ENCODE results near the gene DEPDC4.
"Not testable (repeated sequence)": the region's sequence is repeated elsewhere in the genome, so short reads cannot be mapped to it uniquely, and the experiment has no call there.

DEPDC4 gene

GRCh38 chr12:100263131-100263530 is 3.7 kb downstream of the DEPDC4 start:
- DNase-seq = no peak

- DNase-seq = no peak
Observed at GRCh38 chr12:100258127-100258526, 8.8 kb downstream of the DEPDC4 start.

- no peak for DNase-seq
Observed at GRCh38 chr12:100254876-100255275, 12.0 kb downstream of the DEPDC4 start.

- DNase-seq = no peak
Observed at GRCh38 chr12:100253437-100253836, 13.4 kb downstream of the DEPDC4 start.

GRCh38 chr12:100251917-100252316 is 15.0 kb downstream of the DEPDC4 start:
- DNase-seq = no peak

- DNase-seq = no peak
Observed at GRCh38 chr12:100249941-100250340, 16.9 kb downstream of the DEPDC4 start.

- DNase-seq = no peak
Observed at GRCh38 chr12:100248886-100249285, 18.0 kb downstream of the DEPDC4 start.

- DNase-seq = no peak
Observed at GRCh38 chr12:100247765-100248164, 19.1 kb downstream of the DEPDC4 start.

- no peak for DNase-seq
Observed at GRCh38 chr12:100243137-100243536, 23.7 kb downstream of the DEPDC4 start.

GRCh38 chr12:100239589-100239988 is 27.3 kb downstream of the DEPDC4 start:
- DNase-seq = no peak

- DNase-seq = no peak
Observed at GRCh38 chr12:100238801-100239200, 28.1 kb downstream of the DEPDC4 start.

- no peak for DNase-seq
Observed at GRCh38 chr12:100234591-100235304, 32.1 kb downstream of the DEPDC4 start.

- DNase-seq = no peak
Observed at GRCh38 chr12:100234166-100234565, 32.7 kb downstream of the DEPDC4 start.

- not testable (repeated sequence) for DNase-seq
Observed at GRCh38 chr12:100231873-100232272, 35.0 kb downstream of the DEPDC4 start.

GRCh38 chr12:100229876-100230275 is 37.0 kb downstream of the DEPDC4 start:
- no peak for DNase-seq

- no peak for DNase-seq
Observed at GRCh38 chr12:100229036-100229635, 37.7 kb downstream of the DEPDC4 start.

- no peak for DNase-seq
Observed at GRCh38 chr12:100225491-100225890, 41.4 kb downstream of the DEPDC4 start.

- not testable (repeated sequence) for DNase-seq
Observed at GRCh38 chr12:100222173-100222572, 44.7 kb downstream of the DEPDC4 start.

- no peak for DNase-seq
Observed at GRCh38 chr12:100221523-100221922, 45.4 kb downstream of the DEPDC4 start.

GRCh38 chr12:100219328-100220109 is 47.4 kb downstream of the DEPDC4 start:
- no peak for DNase-seq

GRCh38 chr12:100216337-100216736 is 50.5 kb downstream of the DEPDC4 start:
- DNase-seq = no peak

GRCh38 chr12:100215209-100215608 is 51.7 kb downstream of the DEPDC4 start:
- DNase-seq = no peak

- DNase-seq = no peak
Observed at GRCh38 chr12:100214518-100214917, 52.4 kb downstream of the DEPDC4 start.

Measured in activated CD4-positive, alpha-beta T cell treated with anti-CD3 and anti-CD28 coated beads for 48 hours (primary cell).